ENCODE results near the gene HERC4.

HERC4 gene

GRCh38 chr10:67875340-67876238 lies 199.5 kb downstream of the HERC4 start:
- DNase-seq, result no peak
